Measurements from ENCODE around the gene PATJ. TPM values are rescaled to one million over a fixed set of nuclear protein-coding genes. Genes with fewer than 3 reads are reported as not detected.

PATJ gene
- total and polyA plus RNA-seq, 10 donors: 2.3 to 32.2 (median 17.7) TPM

DNA sequence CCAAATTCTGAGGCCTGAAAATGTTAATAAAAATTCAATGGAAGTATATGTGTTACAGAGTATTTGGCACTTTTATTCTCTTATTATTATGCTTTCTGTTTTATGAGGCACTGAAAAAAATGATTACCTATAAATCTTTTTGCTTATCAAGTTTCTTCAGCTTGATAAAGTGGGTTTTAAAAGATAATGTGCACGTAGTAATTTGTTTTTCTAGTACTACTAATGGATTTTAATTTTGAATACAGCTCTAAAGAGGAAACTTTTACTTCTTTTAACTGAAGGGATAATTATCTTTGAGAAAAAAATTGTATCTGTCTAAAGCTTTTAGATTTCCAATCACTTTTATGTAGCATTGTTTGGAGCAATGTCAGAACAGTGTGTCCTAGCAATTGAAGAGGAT, 241.0 kb downstream of the PATJ start:
- WGBS, 5 donors: 24 to 89% (median 73%) methylated on average over 1 of the region's 1 CpG
- no peak for DNase-seq
- TF ChIP-seq CTCF (IDR thresholded peaks at IDR 0.05 in 8 of 11, conservative IDR thresholded peaks at IDR 0.05 in 3 of 11) (no peak), POLR2A (IDR thresholded peaks at IDR 0.05) (no peak), POLR2AphosphoS5 (IDR thresholded peaks at IDR 0.05) (no peak)
- Histone ChIP-seq H3K27ac (no peak overlapping the region), H3K27me3 (replicated peaks in 1 of 7) (no peaks in the 10 kb centered on the region), H3K4me3 (no peak overlapping the region), H3K9me3 (no peaks in the 10 kb centered on the region), H3K4me1 (no peaks in the 10 kb centered on the region), H3K36me3 (no peaks in the 10 kb centered on the region)
- intact Hi-C loops (cut with DNase I; ENCODE audit: low total_unique reads): no loop called here

GRCh38 chr1:61992257-61992656, 250.0 kb downstream of the PATJ start:
- no peaks in the 10 kb centered on the region for H3K27me3 ChIP-seq (replicated peaks in 1 of 7)
- no peak overlapping the region for H3K4me3 ChIP-seq
- no peak overlapping the region for H3K27ac ChIP-seq
- H3K36me3 ChIP-seq: peaks cover 0 to 31% (median 0%) of the 10 kb centered on the region in 6 donors
- 89 to 97% (median 96%) methylated on average over 5 of the region's 5 CpGs for WGBS, 5 donors
- TF ChIP-seq POLR2A (IDR thresholded peaks at IDR 0.05) (no peak), POLR2AphosphoS5 (IDR thresholded peaks at IDR 0.05) (no peak), CTCF (IDR thresholded peaks at IDR 0.05 in 8 of 11, conservative IDR thresholded peaks at IDR 0.05 in 3 of 11) (no peak)
- no peaks in the 10 kb centered on the region for H3K9me3 ChIP-seq
- intact Hi-C loops (cut with DNase I; ENCODE audit: low total_unique reads): no loop called here
- no peak for DNase-seq
- no peaks in the 10 kb centered on the region for H3K4me1 ChIP-seq

DNA sequence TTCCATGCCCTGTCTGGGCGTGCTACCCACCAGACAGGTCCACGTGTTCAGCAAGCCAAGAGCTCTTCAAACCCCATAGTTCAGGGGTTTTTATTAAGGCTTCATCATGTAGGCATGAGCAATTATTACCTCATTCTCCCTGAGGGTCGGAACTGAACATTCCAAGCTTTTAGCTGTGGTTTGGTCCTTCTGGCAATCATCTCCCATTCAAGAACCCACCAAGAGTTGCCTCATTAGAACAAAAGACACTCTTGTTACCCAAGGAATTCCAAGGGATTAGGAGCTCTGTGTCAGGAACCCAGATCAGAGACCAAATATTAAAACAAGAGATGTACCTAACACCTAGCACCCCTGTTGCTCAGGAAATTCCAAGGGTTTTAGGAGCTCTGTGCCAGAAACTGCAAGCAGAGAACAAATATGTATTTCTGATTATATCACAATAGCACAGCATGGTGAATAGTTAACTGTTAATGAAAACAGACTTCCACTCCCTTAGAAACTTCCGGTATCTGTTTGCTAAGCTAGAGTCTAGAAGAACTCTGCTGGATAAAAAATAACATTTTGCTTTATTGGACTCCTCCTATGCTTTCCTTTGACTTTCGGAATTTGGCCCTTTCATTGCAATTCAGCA, 251.2 kb downstream of the PATJ start:
- Histone ChIP-seq H3K27me3 (replicated peaks in 1 of 7) (no peaks in the 10 kb centered on the region), H3K27ac (no peak overlapping the region), H3K36me3 (peaks cover 0 to 31% (median 0%) of the 10 kb centered on the region in 6 donors), H3K4me1 (no peaks in the 10 kb centered on the region), H3K9me3 (no peaks in the 10 kb centered on the region), H3K4me3 (no peak overlapping the region)
- intact Hi-C loops (cut with DNase I; ENCODE audit: low total_unique reads): no loop called here
- whole genome bisulfite sequencing, 5 donors: 81 to 93% (median 89%) methylated on average over 5 of the region's 5 CpGs
- TF ChIP-seq POLR2A (IDR thresholded peaks at IDR 0.05): no peak
- TF ChIP-seq POLR2AphosphoS5 (IDR thresholded peaks at IDR 0.05): no peak
- TF ChIP-seq CTCF (IDR thresholded peaks at IDR 0.05 in 8 of 11, conservative IDR thresholded peaks at IDR 0.05 in 3 of 11): no peak
- DNase-seq: no peak

GRCh38 chr1:61995641-61996040, 253.4 kb downstream of the PATJ start:
- H3K4me1 ChIP-seq: no peaks in the 10 kb centered on the region
- H3K27me3 ChIP-seq (replicated peaks in 1 of 7): no peaks in the 10 kb centered on the region
- H3K4me3 ChIP-seq: no peak overlapping the region
- H3K9me3 ChIP-seq: no peaks in the 10 kb centered on the region
- H3K27ac ChIP-seq: no peak overlapping the region
- no peak for DNase-seq
- TF ChIP-seq POLR2AphosphoS5 (IDR thresholded peaks at IDR 0.05): no peak
- no peak for TF ChIP-seq CTCF (IDR thresholded peaks at IDR 0.05 in 8 of 11, conservative IDR thresholded peaks at IDR 0.05 in 3 of 11)
- no peak for TF ChIP-seq POLR2A (IDR thresholded peaks at IDR 0.05)
- WGBS, 5 donors: 83 to 98% (median 90%) methylated on average over 1 of the region's 1 CpG
- H3K36me3 ChIP-seq: peaks cover 0 to 33% (median 0%) of the 10 kb centered on the region in 6 donors
- intact Hi-C loops (cut with DNase I; ENCODE audit: low total_unique reads): no loop called here
